ENCODE results near the gene CMBL. TPM values are rescaled to one million over a fixed set of nuclear protein-coding genes. Genes with fewer than 3 reads are reported as not detected.

The CMBL gene
- total and polyA plus RNA-seq, 8 donors: 6.2 to 20.3 (median 11.6) TPM

DNA sequence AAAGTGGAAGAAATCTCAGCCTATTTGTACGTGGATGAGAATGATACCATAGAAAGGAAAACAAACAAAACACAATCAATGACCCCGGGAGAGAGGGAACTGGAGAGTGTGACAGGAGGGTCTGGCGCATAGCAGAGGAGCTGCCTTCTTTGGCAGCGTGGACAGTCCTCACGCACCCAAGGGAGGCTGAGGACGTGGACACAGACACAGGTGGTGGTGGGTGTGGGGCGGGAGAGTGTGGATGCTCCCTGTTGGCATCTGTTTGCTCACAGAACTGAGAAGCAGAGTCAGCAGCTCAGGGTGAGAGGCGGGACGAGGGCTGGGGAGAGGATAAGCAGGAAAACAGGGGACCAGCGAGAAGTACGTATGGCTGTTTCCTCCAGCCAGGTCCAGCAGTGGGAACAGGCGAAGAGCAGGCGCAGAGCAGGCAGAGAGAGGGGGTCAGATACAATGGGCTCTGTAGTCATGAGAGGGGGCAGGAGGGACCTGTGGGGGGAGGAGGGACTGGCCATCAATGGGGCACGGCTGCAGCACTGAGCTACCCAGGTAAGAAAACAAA, 10.0 kb downstream of the CMBL start:
- H3K9me3 ChIP-seq: no peaks in the 10 kb centered on the region
- H3K36me3 ChIP-seq: no peaks in the 10 kb centered on the region
- no peaks in the 10 kb centered on the region for H3K27me3 ChIP-seq
- no peak for FAIRE-seq
- 83 to 85% methylated on average over 14 of the region's 14 CpGs for WGBS, 2 donors
- no peak for TF ChIP-seq CTCF (IDR thresholded peaks at IDR 0.05)
- H3K27ac ChIP-seq: no peak overlapping the region
- ATAC-seq: no peak
- H3K4me1 ChIP-seq: peaks cover 0 to 11% (median 7%) of the 10 kb centered on the region in 3 donors
- DNase-seq: peak in 1 of 6 donors; percentile 30
- intact Hi-C loops (cut with DNase I): loop anchor here in 1 of 3 donors (10.0 kb wide), 1 partner anchor 47 kb away; no protein-coding TSS in a partner anchor
- H3K4me3 ChIP-seq: no peak overlapping the region

DNA sequence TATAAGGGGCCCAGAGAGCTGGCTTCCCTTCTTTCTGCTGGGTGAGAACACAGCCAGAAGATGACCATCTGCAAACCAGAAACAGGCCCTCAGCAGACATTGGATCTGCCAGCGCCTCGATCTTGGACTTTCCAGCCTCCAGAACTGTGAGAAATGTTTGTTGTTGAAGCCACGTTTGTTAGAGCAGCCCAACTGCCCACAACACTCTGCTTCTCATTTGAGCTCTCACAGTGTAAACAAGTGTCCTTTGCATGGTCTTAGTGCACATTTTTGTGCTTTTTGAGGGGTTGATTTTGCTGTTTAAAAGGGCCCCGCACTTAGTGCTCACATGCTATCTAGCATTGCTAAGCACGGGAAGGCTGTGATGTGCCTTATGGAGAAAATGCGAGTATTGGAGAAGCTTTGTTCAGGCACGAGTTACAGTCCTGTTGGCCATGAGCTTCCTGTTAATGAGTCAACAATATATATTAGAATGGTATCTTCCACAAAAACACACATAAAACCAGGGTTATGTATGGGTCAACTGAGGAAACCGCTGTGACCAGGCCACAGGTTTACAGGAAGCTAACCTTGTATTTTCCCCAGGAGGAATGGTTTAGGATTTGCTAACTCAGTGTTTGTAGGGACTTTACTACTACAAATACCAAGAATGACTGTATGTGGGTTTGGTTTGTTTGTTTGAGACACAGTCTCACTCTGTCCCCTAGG, 11.9 kb downstream of the CMBL start:
- no peak for FAIRE-seq

GRCh38 chr5:10293907-10294662, 13.6 kb downstream of the CMBL start:
- no peaks in the 10 kb centered on the region for H3K9me3 ChIP-seq
- H3K4me3 ChIP-seq: no peak overlapping the region
- no peak for ATAC-seq
- H3K27me3 ChIP-seq: no peaks in the 10 kb centered on the region
- FAIRE-seq: no peak
- no peak for TF ChIP-seq CTCF (IDR thresholded peaks at IDR 0.05)
- DNase-seq: peak in 1 of 6 donors; percentile 15
- H3K27ac ChIP-seq: no peak overlapping the region
- intact Hi-C loops (cut with DNase I): loop anchor here in 1 of 3 donors (10.0 kb wide), 1 partner anchor 51 kb away; no protein-coding TSS in a partner anchor
- WGBS, 2 donors: 94 to 100% methylated on average over 3 of the region's 3 CpGs
- no peaks in the 10 kb centered on the region for H3K36me3 ChIP-seq
- peaks cover 2 to 6% (median 3%) of the 10 kb centered on the region in 3 donors for H3K4me1 ChIP-seq

More for the DNA sequence above, 11.9 kb downstream of the CMBL start:
- no peak for DNase-seq
- Histone ChIP-seq H3K9me3 (no peaks in the 10 kb centered on the region), H3K4me1 (peaks cover 0 to under 1% (median 0%) of the 10 kb centered on the region in 3 donors), H3K4me3 (no peak overlapping the region), H3K27me3 (no peaks in the 10 kb centered on the region), H3K27ac (no peak overlapping the region), H3K36me3 (no peaks in the 10 kb centered on the region)
- TF ChIP-seq CTCF (IDR thresholded peaks at IDR 0.05): no peak
- WGBS, 2 donors: 84 to 92% methylated on average over 8 of the region's 8 CpGs
- intact Hi-C loops (cut with DNase I): loop anchor here in 1 of 3 donors (10.0 kb wide), 1 partner anchor 49 kb away; no protein-coding TSS in a partner anchor
- no peak for ATAC-seq

GRCh38 chr5:10291692-10292339, 15.9 kb downstream of the CMBL start:
- DNase-seq (peak in 1 of 6 donors; percentile 11), ATAC-seq (no peak), FAIRE-seq (no peak)
- H3K27me3 ChIP-seq: no peaks in the 10 kb centered on the region
- H3K27ac ChIP-seq: no peak overlapping the region
- intact Hi-C loops (cut with DNase I): loop anchor here in 1 of 3 donors (10.0 kb wide), 1 partner anchor 53 kb away; no protein-coding TSS in a partner anchor
- H3K9me3 ChIP-seq: no peaks in the 10 kb centered on the region
- WGBS, 2 donors: 81 to 88% methylated on average over 9 of the region's 9 CpGs
- no peak overlapping the region for H3K4me3 ChIP-seq
- no peaks in the 10 kb centered on the region for H3K36me3 ChIP-seq
- no peak for TF ChIP-seq CTCF (IDR thresholded peaks at IDR 0.05)
- peaks cover 6 to 11% (median 10%) of the 10 kb centered on the region in 3 donors for H3K4me1 ChIP-seq

Measured in pancreas (tissue), 10 donors.